ENCODE measurements around the gene SECTM1.
A peak's percentile ranks its signal among the peaks of the same experiment; 100 is the strongest.

The SECTM1 gene

GRCh38 chr17:82328141-82328993, 5.2 kb downstream of the SECTM1 start:
- no peaks in the 10 kb centered on the region for H3K9me3 ChIP-seq (ENCODE audit: severe bottlenecking)
- DNase-seq (ENCODE audit: low spot score), result peak; percentile 66
- TF ChIP-seq CTCF (IDR thresholded peaks at IDR 0.05; ENCODE audit: poor library complexity, severe bottlenecking), result no peak
- no peak overlapping the region for H3K4me3 ChIP-seq (ENCODE audit: severe bottlenecking)
- no peaks in the 10 kb centered on the region for H3K36me3 ChIP-seq (ENCODE audit: low read depth)
- H3K4me1 ChIP-seq (ENCODE audit: insufficient read depth, poor library complexity, severe bottlenecking), result peaks cover 28% of the 10 kb centered on the region
- H3K27ac ChIP-seq (ENCODE audit: poor library complexity, severe bottlenecking), result no peak overlapping the region
- ATAC-seq (ENCODE audit: low read depth), result no peak
- H3K27me3 ChIP-seq (ENCODE audit: insufficient read depth, poor library complexity, severe bottlenecking), result no peaks in the 10 kb centered on the region

GRCh38 chr17:82327757-82328140, 5.8 kb downstream of the SECTM1 start:
- no peaks in the 10 kb centered on the region for H3K9me3 ChIP-seq (ENCODE audit: severe bottlenecking)
- peaks cover 24% of the 10 kb centered on the region for H3K4me1 ChIP-seq (ENCODE audit: insufficient read depth, poor library complexity, severe bottlenecking)
- no peak for TF ChIP-seq CTCF (IDR thresholded peaks at IDR 0.05; ENCODE audit: poor library complexity, severe bottlenecking)
- no peak for ATAC-seq (ENCODE audit: low read depth)
- no peak overlapping the region for H3K4me3 ChIP-seq (ENCODE audit: severe bottlenecking)
- H3K27ac ChIP-seq (ENCODE audit: poor library complexity, severe bottlenecking), result no peak overlapping the region
- H3K27me3 ChIP-seq (ENCODE audit: insufficient read depth, poor library complexity, severe bottlenecking), result no peaks in the 10 kb centered on the region
- H3K36me3 ChIP-seq (ENCODE audit: low read depth), result no peaks in the 10 kb centered on the region
- peak; percentile 61 for DNase-seq (ENCODE audit: low spot score)

DNA sequence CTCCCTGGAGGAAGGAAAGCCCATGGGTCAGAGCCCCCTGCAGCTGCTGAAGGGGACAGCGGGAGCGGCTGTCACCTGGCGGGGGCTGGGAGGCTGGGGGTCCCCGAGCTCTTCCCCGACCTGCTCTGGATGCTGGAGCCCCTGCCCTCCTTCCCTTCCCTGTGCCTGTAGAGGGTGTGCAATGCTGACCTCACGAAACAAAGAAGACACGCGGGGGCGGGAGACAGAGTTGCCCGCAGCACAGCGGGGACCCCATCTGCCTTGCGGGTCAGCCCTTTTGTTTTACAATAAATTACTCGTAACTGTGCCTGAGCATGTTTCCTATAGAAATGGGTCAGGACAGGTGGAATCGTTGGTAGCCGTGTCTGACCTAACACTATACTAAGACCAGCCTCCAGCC, 6.3 kb downstream of the SECTM1 start:
- H3K4me3 ChIP-seq (ENCODE audit: severe bottlenecking), result no peak overlapping the region
- DNase-seq (ENCODE audit: low spot score) (no peak), ATAC-seq (ENCODE audit: low read depth) (no peak)
- H3K4me1 ChIP-seq (ENCODE audit: insufficient read depth, poor library complexity, severe bottlenecking), result peaks cover 20% of the 10 kb centered on the region
- TF ChIP-seq CTCF (IDR thresholded peaks at IDR 0.05; ENCODE audit: poor library complexity, severe bottlenecking), result no peak
- H3K27ac ChIP-seq (ENCODE audit: poor library complexity, severe bottlenecking), result no peak overlapping the region
- no peaks in the 10 kb centered on the region for H3K36me3 ChIP-seq (ENCODE audit: low read depth)
- no peaks in the 10 kb centered on the region for H3K9me3 ChIP-seq (ENCODE audit: severe bottlenecking)
- no peaks in the 10 kb centered on the region for H3K27me3 ChIP-seq (ENCODE audit: insufficient read depth, poor library complexity, severe bottlenecking)

- ATAC-seq (ENCODE audit: low read depth) (no peak), DNase-seq (ENCODE audit: low spot score) (no peak)
- Histone ChIP-seq H3K27ac (ENCODE audit: poor library complexity, severe bottlenecking) (no peak overlapping the region), H3K27me3 (ENCODE audit: insufficient read depth, poor library complexity, severe bottlenecking) (no peaks in the 10 kb centered on the region), H3K36me3 (ENCODE audit: low read depth) (no peaks in the 10 kb centered on the region), H3K4me3 (ENCODE audit: severe bottlenecking) (no peak overlapping the region), H3K9me3 (ENCODE audit: severe bottlenecking) (no peaks in the 10 kb centered on the region), H3K4me1 (ENCODE audit: insufficient read depth, poor library complexity, severe bottlenecking) (peaks cover 16% of the 10 kb centered on the region)
- no peak for TF ChIP-seq CTCF (IDR thresholded peaks at IDR 0.05; ENCODE audit: poor library complexity, severe bottlenecking)
Measured at GRCh38 chr17:82325286-82326180, 8.0 kb downstream of the SECTM1 start.
